CD4-positive, alpha-beta T cell treated with Interleukin-6 at 100 ng/mL for 8 hours (primary cell): ENCODE measurements around the gene TNKS2.
A peak's percentile ranks its signal among the peaks of the same experiment; 100 is the strongest.
"Not testable (repeated sequence)": the region's sequence is repeated elsewhere in the genome, so short reads cannot be mapped to it uniquely, and the experiment has no call there.

Experiments used
- DNase-seq: peaks from one replicate; pipeline ENCODE4 v3.0.0-alpha.2; 2020; ENCODE audit warnings: mixed read lengths, low spot score

TNKS2 gene

DNA sequence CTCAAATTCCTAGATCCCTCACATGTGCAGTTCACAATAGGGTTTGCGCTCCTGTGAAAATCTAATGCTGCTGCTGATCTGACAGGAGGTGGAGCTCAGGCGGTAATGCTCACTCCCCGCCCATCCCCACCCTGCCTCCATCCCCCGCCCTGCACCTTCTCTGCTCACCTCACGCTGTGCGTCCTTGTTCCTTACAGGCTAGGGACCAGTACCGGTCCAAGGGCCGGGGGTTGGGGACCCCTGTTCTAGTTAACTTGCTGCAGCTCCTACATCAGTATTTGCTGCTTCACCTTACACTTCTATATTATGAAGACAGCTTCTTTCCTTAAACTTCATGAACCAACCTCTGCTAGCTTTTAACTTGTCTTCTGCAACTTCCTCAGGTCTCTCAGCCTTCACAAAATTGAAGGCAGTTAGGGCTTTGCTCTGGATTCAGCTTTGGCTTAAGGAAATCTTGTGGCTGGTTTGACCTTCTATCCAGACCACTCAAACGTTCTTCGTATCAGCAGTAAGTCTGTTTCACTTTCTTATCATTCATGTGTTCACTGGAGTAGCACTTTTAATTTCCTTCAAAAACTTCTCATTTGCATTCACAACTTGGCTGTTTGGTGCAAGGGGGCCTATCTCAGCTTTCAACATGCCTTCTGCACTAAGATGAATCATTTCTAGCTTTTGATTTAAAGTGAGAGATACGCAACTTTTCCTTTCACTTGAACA is 1.7 kb upstream of the TNKS2 start:
- peak; percentile 64 for DNase-seq

DNA sequence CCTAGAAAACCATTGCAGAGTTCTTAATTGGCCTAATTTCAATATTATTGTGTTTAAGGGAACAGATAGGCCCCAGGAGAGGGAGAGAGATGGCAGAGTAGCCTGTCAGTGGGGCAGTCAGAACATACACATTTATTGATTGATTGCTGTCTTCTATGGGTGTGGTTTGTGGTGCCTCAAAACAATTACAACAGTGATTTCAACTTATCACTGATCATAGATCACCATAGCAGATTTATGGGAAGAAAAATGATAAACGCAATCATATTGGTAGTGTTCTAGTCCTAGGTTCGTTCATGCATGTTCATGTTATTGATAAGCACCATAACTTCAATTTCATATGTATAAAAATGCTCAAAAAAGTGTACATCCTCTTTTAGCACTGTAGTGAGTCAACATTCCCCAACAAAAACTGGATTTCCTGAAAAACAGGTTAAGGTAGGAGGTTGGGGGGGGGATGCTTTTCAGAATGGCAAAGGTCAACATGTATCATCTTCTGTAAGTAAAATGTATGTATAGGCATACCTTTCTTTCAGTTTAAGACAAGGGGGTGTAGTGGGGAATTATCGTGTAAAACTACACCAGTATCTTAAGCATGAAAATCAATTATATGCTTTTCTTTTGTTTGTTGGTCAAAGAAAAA is 1.1 kb upstream of the TNKS2 start:
- DNase-seq, result no peak

DNA sequence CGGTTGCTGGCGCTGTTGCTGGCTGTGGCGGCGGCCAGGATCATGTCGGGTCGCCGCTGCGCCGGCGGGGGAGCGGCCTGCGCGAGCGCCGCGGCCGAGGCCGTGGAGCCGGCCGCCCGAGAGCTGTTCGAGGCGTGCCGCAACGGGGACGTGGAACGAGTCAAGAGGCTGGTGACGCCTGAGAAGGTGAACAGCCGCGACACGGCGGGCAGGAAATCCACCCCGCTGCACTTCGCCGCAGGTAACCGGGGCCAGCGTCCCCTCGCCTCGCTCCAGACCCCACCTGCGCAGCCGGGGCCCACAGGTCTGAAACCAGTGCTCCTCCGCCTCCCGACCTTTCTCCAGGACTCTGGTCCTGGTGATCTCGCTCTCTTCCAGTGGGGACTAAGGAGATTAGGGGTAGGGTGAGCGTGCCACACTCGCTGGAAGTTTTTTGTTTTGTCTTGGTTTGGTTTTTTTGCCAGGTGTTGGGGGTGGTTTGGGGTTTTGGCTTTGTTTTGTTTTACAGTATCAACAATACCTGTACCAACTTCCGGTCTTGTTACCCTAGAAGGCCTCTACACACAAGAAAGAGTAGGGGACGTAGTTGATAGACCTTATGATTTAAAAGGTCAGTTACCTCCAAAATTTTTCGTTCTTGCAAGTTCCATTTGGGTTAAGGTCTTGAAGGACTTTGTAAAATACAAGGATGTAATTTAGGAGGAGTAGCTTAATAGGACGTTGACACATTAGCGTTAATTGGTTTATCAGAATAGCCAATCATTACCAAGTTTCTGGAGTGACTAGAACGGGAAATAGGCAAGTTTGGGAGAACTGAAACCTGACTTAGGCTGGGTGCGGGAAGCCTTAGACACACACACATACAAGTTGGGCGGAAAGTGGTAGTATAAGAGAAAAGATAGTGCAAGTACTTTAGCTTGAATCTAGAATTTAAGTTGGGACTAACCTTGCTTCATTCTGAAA is 704 bp downstream of the TNKS2 start:
- DNase-seq, result peak; percentile 23

DNA sequence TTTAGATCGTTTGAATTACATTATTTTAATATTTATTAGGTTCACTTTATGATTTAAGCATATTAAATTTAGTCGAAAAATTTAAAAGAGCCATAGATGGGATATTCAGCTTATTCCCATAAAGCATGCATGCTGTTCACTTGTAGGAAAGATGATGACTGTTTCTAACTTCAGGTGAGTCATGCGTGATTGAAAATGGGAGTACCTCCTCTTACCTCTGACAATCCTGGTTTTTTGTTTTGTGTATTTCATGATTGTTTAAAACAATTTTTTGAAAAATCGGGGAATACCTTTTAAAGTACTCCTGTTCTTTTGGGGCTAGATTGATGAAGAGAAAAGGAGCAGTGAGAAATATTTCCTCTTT is 1.4 kb downstream of the TNKS2 start:
- DNase-seq, result no peak

DNA sequence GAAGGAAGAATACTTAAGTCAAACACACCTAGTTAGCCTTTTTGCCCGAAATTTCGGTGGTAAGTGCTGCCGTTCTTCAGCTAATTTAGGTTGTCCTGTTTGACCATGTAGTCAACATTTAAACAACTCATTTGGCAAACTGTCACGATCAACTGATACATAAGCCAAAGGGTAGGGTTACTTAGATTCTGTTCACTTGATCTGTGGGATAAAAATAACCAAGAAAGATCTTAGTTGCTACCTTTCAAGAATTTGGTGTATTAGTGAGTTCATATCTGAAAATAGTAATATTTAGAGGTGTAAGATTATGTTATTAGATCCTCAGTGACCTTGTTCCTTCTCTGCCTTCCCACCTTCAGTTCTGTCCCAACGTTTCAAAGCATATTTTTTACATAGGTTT is 2.0 kb downstream of the TNKS2 start:
- no peak for DNase-seq

DNA sequence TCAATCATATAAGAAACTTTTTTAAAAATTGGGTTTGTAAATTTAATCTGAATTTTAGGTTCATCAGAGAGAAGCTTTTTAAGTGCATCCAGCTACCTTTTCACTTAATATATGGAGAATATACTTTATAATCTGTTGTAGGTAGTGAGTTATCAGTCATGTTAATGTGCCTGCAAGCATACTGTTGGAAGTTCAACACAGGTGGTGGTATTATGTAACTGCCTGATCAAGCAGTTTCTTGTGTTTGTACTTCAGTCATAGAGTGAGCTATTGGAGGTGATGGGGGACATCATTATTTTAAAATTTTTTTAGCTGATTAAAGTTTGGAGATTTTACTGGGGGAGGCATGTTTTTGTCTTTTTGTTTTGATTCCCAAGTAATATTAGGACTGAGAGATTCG is 2.5 kb downstream of the TNKS2 start:
- DNase-seq, result no peak

DNA sequence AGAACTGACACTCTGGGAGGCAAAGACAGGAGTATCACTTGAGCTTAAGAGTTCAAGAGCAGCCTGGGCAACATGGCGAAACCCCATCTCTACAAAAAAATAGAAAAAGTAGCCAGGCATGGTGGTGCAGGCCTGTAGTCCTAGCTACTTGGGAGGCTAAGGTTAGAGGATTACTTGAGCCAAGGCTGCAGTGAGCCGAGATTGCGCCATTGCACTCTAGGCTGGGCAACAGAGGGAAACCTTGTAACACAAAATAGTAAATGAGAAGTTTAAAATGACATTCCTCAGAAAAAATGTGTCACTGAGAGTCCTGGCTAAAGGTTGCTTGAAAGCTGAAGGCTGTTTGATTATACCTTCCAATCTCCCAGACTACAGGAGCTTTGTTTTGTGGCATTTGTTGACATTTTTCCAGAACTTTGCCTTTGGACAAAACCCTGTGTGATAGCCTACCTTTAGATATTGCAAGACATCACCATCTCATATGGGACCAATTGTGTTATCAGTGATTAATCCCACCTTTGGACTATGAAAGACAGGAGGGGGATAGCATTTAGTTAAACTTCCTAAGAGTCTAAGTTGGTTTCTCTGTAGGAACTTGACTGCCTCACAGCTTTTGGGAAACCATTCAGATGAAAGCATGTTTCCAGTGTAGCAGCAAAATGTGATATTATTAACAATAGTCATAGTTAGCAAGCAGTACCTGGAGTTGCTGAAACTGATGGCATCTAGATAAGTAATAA is 5.3 kb downstream of the TNKS2 start:
- DNase-seq, result no peak

DNA sequence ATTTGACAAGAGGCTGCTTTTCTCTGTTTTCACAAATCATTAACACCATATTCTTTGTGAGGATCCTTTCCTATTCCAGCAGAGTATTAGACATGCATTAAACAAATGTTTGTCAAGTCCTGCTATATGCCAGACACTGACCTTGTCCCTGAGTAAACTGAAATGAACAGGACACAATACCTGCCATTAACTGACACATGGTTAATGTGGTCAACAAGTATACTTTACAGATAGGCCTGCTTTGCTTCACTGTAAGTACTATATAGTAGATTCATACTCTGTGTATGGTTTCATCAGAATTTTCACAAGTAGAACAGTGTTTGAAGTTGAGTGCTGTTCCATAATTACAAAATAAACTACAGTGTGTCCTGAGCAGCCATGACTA is 5.9 kb downstream of the TNKS2 start:
- DNase-seq, result no peak

DNA sequence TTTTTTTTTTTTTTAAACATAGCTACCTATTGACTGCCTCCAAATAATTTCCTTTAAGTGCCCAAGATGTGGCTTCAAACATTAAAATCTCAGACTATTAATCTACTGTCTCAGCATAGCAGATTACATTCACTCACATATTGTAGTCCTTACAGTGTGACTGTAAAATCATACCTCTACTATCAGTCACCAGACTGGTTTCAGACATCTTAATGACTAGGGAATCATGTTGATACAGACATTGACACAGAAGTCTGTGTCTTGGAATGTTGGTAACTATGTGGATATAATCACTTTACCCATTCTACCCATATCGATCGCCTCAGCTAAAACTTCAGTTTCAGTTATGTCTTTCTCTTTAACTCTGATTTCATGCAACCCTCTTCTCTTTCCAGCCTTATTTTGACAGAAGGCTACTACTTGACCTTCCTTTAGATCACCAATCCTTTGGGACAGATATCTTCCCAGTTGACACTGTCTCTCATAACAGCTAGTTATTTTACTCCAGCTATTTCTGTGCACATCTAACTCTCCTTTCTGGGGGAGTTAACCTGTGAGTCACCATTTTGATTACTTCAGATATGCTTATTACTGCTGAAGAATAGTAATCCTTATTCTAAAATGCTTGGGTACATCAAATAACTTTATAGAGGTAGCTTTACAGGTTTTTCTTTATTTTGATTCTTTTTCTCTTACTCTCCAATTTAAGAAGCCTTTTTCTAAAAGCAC is 7.0 kb downstream of the TNKS2 start:
- DNase-seq, result no peak

DNA sequence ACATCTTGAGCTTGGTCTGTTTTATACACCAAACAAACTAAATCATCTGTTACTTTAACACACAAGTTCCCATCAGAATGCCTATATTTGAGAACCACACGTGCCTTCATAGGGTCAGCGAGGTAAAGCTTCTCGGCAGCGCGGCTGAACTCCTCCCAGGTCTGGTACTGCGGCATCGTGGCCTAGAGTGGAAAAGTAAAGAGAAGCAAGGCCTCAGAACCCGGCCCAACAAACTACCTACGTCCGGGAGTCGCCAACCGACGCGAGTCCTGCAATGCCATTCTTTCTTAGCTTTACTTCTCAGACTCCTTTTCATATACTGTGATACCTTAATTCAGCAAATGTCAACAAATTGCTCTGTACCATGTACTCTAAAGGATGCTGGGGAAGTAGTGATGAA is 9.0 kb downstream of the TNKS2 start:
- DNase-seq, result not testable (repeated sequence)

DNA sequence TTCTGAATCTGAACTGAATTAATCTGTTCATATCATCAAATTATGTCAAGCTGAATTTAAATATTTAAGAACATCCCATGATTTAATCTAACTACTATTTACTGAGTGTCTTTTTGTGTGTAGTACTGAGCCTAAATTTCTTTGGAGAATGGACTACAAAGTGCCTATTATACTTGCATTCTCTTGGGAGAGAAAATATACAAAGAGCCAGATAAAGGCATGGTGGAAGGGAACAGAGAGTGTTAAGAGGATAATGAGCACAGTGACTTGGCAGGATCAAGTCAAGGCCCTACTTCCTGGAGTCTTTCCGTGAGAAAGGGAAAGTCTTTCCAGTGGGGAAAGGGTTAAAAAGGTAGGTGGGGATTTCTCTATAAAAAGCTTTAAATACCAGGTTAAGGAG is 15.0 kb downstream of the TNKS2 start:
- DNase-seq, result no peak

DNA sequence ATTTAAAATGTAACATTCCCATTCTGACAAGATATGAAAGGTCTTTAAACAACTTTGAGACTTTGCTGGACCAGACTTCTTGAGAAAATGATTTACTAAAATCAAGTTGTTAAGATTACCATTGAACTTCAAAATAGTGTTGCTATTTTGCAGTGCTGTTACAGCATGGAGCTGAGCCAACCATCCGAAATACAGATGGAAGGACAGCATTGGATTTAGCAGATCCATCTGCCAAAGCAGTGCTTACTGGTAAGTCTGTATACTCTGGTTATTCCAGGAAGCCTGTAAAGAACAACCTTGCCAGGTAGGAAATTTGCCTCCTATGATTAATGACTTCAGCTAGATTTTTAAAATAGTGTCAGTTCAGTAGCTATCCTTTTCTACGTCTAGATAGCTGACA is 18.8 kb downstream of the TNKS2 start:
- DNase-seq, result no peak

DNA sequence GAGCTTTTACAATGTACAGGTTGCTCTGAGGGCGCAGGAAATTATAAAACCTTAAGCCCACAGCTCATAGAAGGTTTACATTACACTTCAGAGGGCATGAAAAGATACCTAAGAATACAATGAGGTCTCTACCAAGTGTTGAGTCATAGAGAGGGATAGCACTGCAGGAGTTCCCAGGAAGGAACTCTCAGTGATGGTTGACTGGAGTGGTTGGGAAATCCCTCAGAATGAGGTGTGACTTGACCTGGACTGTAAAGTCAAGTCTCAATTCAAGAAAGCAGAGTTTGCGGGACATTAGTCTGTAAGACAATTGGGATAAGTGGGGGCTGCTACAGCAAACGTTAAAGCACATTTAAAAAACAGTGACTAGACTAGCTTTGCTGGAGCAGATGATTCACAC is 21.9 kb downstream of the TNKS2 start:
- no peak for DNase-seq

DNA sequence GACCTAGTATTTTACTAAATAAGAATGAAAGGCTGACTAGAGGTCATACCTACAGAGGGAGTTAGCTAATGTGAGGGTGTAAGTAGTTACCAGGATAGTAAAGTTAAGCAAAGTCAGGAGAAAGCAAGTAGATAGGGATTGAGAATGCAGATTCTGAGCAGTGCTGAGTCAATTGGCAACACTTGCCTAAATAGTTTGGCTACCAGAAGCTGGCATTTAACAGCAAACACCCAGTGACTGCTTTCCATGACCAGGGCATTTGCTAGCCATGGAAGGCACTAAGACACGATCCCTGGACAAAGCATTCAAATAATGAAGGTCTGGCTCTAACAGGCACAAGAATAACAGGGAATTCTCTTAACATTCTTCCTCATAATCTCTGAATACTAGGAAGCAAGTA is 25.9 kb downstream of the TNKS2 start:
- DNase-seq, result no peak

DNA sequence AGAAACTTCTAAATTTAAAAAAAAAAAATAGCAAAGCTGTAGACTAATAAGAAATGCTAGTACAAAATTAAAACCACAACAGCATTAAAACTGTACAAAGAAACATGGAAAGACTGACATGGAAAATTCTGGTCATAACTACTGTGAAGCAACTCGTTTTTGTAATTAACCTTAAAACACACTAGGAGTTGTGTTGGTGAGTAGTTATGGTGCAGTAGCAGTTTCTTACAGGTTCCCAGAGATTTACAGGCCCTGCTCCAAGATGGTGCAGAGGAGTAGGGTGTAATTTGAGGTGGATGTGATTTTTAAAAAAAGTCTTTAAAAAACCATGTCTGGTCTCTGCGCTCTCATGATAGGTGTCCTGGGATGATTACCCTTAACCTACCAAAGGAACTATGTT is 31.0 kb downstream of the TNKS2 start:
- DNase-seq, result no peak

DNA sequence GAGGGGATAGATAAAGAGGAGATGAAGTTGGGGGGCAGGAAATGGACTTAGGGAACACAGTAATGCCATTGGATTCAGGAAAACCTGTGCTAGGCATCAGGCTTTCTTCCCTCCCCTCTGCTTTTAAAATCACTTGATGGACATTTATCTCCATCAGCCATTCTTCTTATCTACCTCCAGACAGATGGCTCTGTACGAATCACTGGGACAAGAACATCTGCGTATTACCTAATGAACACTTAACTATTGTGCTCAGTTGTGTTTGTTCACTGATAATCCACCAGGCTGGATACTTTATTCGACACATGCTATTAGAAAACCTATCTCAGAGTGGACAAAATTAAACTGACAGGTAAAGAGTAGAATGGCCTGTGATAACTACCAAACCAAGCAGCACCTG is 40.0 kb downstream of the TNKS2 start:
- DNase-seq, result no peak

DNA sequence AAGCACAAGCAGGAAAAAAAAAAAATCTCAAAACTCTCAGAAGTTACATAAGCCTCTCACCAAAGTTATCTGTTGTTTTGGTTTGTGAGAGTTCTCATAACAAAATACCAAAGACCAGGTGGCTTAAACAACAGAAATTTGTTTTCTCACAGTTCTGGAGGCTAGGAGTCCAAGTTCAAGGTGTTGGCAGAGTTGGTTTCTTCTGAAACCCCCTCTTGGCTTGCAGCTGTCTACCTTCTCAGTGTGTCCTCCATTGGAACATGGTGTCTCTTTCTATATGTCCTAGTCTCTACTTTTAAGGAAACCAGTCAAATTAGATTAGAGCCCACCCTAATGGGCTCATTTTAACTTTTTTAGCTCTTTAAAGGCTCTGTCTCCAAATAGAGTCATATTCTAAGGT is 44.9 kb downstream of the TNKS2 start:
- DNase-seq, result no peak

DNA sequence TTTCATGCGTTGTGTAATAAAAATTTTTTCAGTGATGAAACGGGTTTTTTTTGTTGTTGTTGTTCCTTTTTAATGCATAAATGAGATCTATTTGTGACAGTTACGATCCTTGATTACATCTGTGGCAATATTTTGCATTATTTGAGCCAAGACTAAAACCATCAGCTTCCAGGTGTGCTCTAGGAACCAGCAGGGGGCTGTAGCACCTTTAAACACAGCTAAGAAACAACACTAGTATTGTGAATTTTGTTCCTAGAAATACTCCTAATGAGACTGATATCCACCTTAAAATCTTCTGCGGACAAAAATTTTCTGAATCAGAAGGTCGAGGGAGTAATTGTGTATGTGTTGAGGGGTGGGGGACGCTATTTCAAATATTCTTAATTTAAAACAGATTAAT is 58.4 kb downstream of the TNKS2 start:
- DNase-seq, result no peak

DNA sequence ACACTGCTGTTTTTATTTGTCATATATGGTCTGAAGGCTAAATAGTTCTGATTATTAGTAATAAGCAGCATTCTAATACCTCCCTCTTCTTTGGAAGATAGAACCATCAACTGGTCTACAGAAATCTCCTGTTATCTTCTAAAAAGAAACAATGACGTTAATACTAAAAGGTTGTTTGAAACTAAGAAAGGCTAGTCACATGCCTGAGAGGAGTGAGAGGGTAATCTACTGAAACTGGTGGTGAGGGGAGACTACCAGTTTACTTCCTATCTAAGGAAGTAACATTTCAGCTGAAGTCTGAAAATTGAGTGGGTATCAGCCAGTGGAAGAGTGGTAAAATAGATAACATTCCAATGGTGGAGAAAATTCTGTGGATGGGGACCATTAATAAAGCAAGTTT is 62.7 kb downstream of the TNKS2 start:
- DNase-seq, result no peak

DNA sequence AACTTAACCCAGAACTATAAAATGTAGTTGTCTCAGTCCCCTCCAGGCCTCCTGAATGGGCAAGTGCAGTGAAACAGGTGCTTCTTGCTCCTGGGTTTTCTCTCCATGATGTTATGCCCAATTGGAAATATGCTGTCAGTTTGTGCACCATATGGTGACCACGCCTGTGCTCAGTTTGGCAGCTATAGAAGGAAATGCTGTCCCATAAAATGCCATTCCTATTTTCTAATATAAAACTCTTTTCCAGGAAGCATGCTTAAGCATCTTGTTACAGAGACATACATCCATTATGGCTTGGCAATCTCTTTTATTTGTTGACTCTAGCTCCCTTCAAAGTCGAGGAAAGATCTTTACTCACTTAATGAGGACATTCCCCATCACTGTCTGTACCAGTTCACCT is 65.9 kb downstream of the TNKS2 start:
- DNase-seq, result no peak

DNA sequence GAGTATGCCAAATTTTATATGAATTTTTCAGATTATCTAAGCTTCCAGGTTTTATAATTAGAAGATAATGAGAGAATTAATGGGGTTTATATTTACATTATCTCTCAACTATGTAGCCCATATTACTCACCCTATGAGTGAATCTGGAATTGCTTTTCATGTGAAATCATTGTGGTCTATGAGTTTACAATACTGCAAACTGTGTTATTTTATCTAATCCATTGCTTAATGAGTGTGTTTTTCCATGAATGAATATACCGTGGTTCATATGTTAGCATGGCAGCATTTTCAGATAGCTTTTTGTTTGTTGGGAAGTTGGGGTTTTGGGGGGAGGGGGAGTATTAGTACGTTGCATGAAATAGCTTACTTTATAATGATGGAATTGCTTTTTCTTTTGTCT is 66.5 kb downstream of the TNKS2 start:
- no peak for DNase-seq
